NCI-H1930 (cell line): ENCODE results near the gene NRARP.

Experiments
- DNase-seq, 2 experiments: peaks; one replicate each; lab custom pipeline; 2025; lab: John Stamatoyannopoulos, UW

Gene NRARP

DNA sequence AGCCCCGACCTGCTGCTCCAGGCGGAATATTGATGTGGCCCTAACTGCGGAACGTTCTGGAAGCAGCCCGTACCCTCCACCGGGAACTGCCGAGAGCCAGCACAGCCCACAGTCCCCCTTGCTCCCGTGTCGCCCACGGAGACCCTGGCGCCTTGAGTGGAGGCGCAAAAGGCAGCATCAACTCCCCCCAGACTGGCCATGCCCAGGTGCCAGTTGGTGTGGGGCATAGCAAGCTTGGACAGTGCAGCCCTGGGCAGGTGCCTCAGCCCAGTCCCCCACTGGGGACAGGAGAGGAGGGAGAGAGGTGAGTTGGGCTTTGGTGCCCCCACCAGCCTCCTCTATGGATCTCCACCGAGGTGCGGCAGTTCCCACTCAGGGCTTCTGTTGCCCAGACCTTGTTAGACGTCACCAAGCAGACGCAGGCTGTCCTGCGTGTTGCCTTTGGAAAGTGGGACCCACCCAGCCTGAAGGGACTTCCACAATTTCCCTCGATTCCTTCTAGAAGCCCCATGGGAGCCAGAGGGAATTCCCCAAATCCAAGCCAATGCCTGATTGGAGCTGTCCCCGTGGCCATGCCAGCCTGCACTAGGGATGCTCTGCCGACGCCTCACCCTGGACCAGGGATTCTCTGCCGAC lies 19.8 kb upstream of the NRARP start:
- DNase-seq: no peak

DNA sequence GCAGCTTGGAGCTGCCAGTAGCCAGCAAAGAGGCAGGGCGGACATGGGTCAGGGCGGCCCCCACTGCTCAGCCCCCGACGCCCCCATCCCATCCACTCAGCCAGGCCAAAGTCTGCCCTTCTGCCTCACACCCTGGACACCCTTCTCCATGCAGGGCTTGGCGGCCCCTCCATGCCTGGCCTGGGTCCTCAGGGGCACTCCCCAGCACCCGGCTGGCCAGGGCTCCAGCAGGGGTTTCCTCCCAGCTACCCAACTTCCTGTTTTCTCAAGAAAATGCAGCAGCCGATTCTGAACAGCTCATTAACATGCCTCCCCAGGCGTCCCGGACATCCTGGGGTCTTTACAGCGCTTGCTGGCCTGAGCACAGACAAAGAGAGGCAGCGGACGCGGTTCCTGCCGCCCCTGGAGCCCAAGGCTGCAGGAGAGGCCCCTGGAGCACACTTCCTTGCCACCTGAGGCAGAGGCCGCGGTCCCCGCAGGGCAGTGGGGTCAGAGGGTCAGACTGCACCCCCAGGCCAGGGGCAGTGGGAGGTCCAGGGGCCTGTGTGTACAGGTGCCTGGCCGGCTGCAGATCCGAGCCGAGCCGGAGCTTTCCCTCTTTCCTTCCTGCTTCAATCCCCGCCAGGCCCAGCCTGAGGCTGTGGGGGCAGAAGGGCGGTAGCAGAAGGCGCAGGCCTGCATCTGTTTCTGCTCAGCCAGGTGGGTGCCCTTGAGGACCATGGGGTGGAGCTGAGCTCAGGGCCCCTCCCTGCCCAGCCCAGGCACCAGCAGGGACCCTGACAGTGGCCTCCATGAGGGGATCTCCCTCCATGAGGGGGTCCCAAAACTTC lies 18.7 kb upstream of the NRARP start:
- DNase-seq: no peak

DNA sequence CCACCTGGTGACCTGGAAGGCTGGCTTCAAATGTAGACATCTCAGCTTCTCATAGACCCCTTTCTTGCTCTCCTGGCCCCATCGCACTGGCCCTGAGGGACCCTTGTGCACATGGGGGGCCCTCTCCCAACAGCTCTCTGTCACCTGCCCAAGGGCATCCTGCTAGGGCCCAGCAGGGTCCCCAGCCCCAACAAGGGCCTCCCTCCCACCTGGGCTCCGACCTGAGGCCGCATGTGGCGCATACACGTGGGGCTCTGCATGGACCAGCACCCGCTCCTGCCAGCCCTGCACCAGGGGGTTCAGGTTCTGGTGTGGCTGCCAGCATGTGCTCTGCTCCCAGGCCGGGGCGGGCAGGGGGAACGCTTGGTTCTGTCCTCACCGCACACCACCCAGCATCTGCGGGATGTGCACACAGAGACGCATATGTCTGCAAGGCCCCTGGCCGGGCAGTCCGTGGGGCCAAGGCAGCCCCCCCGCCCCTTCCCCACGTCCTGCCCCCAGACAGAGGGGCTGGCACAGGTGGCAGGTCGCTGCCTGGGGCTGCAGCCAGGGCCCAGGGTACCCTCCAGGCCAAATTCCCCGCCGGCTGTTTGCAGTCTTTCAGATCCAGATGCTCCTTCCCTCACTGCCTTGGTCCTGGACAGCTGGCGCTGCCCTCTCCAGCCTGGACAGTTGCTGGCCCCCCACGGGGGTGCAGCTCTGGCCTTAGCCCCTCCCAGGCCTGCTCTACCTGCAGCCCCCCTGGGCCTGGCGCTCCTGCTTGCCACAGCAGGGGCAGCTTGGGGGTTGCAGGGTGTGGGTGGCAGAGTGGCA lies 17.9 kb upstream of the NRARP start:
- no peak for DNase-seq

DNA sequence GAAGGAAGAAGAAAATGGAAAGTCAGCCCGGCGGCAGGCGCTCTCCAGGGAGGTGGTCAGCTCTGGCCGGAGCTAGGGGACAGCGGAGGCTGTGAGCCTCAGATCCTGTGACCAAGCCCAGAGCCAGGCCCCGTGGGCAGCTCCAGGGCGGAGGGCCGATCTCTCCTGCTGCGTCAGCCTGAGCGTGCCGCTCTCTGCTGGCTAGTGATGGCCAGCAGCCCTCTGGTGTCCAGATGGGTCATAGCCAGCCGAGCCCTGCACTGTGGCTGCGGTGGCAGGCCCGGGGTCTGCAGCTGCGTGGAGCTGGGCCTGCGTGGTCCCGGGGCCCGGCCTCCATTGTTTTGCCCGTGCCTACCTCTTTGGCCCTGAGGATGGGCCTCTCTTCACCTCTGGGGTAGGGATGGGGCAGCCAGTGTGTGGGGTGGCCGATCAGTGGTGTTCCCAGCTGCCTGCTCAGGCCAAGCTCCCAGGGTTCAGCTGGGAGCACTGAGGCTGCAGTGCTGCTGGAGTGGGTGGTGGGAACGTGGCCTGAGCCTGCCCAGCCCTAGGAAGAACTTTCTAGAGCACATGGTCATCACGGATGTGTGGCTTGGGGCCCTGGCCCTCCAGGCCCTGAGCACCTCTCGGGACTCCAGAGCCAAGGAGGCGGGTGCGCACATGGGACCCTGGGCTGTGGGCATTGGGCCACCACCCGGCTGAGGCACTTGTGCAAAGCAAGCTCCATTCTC lies 17.1 kb upstream of the NRARP start:
- DNase-seq: no peak

DNA sequence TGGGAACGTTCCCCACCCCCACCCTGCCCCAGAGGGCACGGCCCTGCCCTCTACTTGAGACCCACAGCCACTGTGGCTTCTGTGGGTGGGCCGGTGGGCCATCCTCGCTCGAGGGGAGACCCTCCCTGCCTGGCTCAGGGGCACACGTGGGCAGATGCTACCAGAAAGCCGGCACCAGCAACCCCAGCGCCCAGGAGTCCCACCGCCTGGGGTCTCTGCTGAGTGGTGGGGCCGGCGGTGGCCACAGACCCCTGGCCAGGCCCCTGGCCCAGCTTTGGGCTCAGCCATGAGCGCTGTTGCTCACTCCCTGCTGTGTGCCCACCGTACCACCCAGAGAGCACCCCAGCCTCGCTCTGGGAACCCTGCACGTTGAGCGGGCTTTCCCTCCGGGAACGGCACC lies 16.5 kb upstream of the NRARP start:
- DNase-seq: no peak

DNA sequence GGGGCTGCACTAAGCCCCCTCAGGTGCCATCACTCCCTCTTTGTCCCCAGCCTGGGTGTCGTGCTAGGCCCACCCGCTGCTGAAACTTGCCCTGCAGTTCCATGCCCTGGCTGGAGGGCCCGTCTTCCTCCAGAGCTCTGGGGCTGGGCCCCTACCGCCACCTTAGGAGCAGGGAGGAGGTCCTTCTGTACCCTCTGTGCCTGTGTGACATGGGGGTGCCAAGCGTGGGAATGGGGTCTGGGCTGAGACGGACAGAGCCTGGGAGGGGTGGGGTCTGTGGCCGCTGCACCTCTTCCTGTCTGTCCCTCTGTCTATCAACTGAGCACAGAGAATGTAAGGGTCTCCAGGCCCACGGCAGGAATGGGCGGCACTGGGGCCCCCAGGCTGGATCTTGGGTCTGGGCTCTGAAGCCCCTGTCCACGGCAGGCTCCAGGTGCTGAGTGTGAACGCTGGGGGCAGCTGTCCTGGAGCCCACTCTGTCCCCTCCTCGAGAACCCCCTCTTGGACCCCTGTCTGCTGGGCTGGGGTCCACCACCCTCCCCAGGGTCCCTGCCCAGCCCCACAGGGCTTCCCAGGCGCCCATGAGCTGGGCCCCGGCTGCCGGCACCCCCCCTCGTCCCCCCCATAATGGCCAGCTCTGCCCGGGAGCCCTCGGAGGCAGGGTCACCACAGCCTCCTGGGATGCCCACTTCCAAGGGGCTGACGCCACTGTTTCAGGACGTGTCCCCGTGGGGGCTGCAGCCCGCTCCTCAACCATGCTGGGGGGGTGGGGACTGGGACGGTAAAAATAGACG lies 15.8 kb upstream of the NRARP start:
- no peak for DNase-seq

DNA sequence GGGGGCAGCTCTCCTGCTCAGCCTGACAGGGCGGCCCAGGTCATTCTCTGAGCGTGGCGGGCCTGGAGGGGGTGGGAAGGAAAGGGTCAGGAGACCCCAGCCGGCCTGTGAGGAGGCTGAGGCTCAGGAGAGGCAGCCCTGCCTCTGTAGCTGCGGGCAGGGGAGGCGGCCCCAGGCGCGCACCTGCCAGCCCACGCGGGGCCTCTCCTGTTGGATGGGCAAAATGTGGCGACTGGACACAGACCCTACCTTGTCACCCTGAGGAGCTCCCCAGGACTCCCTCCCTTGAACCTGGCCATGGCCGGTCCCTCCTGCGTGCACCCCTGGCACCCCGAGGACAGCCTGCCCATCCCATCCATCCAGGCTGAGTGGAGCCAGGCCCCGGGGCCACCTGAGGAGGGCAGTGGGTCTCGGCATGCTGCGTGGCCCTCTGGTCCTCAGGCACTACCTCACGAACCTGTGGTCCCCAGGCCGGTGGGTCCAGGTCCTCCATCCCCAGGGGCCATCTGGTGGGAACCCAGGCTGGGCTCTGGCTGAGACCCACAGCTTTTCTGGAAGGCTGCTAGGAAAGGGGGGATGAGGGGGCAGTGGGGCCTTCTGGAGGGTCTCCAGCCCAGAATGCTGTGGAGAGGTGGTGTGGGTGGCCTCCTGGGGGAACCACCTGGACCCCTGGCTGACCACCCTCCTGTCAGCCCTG lies 15.1 kb upstream of the NRARP start:
- no peak for DNase-seq

DNA sequence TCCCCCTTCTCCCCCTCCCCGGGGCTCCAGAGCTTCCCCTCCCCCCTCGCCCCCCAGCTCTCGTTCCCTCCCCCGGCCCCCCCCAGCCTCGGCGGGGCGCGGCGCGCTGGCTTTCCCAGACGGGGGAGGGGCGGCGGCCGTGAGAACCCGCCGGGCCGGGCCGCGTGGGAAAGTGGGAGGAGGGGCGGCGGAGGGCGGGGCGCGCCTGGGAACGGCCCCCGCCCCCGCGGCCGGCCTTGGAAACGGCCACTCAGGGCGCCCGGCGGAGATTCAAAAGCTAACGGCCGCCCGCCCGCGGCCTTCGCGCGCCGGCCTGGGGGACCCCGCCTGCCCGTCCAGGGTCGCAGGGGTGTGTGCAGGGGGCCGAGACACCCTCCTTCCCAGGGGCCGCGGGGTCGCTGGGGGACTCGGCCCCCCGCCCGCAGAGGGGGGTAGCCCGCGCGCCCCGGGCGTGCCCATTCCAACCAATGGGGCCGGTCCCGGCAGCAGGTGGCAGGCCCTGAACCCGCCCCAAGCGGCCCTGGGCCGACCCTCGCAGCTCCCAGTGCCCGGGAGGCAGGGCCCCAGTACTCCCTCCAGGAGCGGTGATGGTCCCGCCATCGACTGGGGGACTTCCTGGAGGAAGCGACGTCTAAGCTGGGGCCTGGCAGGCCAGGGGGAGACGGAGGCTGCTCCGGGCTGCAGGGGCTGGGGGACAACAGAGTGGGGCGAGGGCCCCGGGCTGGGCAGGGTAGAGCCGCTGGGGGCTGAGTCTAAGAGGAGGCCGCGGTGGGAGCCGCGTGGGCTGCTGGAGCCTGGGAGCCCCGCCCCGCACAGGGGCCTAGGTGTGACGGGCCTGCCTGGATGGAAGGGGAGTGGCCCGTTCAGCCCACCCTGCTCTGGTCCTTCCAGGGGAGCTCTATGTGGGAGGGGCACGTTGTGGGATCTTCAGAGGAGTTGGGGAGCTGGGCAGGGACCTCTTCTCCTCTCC lies 14.2 kb upstream of the NRARP start:
- DNase-seq: peak in 1 of 2 experiments; percentile 55

DNA sequence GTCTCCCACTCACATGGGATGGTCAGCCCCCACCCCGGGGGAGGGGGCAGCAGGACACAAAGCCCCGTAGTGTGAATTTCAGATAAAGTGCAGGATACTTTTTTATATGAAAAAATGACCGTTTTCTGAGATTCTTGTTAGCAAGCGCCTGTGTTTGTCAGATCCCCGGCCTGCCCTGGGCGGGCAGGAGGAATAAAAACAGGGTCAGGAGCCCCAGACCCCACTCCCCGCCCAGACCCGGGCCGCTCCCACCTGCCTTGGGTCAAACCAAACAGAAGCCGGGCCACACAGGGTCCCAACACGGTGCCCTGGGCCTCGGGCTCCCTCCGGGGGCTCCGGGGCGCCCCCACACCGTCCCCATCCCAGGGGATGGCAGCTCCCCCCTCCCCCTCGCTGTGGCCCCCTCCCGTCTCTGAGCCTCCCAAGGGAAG lies 13.5 kb upstream of the NRARP start:
- no peak for DNase-seq

DNA sequence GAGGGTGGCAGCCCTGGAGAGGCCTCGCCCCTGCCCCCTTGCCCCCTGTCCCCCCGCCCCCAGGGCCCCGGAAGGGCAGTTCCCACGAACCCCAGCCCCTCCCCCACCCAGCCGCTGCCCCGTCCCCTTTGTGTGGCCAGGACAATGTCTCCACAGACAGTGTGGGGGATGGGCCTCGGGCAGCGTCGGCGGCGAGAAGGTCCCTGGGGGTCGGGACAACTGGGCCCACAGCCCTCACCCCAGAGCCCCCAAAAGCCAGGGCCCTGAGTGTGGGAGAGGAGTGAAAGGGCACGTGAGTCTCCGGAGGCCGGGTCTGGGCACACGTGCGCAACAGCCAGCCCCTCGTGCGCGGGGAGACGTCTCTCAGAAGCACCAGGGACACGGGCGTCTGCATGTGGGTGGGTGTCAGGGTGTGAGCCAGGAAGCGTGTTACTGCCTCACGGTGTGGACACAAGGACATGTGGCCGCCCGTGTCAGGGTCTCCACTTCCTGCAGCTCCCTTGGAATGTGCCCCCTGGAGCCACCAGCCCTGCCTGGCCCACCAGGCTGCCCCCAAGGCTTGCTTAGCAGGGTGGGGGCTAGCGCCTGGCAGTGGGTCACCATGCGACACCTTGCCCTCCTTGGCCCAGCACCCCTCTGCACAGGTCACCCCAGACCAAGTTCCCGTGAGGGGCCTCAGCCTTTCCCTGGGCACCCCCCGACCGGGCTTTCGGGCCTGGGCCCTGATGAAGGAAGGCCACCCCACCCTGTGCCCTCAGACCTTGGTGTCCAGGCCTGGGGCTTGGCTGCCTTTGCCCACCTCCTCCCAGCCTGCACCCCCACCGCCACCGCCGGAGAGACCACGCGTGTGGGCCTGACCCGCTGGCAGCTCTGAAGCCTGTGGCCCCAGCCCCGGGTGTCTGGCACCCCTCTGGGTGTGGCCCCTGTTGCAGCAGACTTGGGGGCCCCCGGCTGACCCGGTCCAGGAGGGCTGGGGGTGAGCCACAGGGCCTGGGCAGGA lies 12.8 kb upstream of the NRARP start:
- DNase-seq: no peak

DNA sequence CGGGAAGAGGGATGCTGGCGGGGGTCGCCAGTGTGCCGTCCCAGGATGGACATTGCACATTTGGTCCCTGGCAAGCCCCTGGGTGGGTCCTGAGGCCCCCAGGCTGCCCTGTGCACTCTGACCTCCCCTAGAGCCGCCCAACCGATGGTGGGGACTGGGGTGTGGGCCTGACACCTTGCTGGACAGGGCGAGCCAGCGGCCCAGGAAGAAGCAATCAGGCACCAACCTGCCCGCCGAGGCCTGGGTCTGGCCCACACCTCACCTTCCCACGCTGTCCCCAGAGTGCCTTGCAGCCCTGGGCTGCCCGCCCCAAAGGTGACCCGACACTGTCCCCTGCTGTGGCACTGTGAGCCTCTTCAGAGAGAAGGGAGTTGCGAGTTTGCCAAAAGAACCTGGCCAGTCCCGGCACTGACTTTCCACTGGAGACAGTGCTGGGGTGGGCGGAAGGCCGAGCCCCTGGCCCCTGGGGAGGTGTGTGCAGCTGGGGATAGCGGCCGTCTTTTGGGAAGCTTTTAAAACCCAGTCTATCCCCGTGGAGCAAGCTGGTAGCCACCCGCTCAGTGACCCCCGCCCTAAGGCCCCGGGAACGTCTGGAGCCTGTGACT lies 12.0 kb upstream of the NRARP start:
- no peak for DNase-seq

DNA sequence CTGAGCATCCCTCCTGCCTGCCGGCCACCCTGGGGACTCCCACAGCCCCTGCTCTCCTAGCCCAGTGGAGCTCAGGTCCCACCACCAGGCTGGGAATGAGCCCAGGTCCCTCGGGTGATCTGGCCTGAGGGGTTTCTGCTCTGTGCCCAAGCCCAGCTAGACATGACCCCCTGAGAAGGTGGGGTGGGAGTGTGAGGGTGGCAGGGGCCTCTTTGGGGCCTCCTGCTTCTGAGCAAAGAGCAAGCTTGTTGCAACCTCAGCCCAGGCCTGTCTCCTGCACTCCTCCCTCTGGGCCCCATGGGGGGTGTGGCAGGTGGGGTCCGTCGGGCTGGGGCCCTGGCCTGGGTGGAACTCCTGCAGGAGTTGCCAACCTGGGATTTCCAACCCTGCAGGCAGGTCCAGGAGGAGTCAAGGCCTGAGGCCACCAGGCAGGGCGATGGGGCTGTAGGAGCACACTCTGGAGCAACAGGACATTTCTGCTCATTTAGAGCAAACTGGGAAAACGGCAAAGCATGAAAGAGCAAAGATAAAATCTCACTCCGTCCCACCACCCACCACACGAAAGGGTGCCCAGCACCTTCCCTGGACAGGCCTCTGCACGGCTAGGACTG lies 11.4 kb upstream of the NRARP start:
- no peak for DNase-seq

DNA sequence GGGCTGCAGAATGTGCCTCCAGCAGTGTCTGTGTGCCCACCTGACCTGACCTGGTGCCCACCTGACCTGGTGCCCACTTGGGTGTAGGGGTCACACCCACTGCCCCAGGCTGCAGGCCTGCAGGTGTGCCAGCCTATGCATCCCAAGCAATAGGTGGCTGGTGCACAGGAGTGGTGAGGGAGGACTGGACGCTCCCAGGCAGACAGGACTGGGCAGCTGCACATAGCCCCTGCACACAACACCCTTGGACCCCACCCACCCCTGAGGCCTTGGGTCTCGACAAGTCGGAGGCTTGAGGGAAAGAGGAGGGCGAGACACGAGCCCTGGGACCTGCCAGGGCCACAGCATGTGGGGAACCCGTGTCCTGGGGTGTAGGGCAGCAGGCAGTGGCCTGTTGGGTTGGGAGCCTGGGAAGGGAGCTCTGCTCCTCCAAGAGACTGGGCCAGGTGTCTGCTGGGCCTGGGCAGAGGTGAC lies 10.8 kb upstream of the NRARP start:
- no peak for DNase-seq

DNA sequence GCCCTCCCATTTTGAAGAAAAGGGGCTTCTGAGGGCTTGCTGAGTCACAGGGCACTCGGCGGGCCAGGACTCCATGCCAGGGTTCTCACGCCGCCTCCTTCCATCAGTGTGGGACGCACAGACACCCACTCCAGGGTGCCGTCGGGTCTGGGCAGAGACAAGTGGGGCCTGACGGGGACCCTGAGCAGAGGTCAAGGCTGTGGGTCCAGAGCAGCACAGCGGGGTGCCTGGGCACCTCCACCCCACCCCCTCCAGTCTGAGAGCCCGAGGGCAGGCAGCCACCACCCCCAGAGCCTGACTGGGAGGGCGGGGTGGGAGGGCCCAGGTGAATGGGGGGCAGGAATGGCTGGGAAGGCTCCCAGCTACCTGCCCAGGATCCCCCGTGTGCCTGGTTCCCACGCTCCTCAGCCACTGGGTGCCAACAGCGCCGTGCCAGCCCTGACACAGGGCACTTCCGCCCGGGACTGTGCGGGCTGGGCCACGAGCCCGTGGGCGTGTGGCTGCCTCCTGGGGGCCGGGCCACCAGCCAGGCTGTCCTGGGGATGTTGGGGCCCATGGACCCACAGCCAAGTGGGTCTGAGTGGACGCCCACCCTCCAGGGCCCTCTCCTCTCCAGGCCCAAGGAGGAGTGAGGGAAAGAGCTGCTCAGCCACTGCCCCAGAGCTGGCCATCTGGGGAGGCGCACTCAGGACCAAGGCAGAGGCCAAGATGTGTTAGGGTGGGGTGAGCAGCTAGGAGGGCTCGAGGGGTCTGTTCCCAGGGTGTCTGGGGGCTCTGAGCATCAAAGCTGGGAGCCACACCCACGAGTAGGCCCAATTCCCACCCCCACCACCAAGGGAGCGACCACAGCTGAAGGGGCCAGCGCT lies 10.1 kb upstream of the NRARP start:
- DNase-seq: no peak

DNA sequence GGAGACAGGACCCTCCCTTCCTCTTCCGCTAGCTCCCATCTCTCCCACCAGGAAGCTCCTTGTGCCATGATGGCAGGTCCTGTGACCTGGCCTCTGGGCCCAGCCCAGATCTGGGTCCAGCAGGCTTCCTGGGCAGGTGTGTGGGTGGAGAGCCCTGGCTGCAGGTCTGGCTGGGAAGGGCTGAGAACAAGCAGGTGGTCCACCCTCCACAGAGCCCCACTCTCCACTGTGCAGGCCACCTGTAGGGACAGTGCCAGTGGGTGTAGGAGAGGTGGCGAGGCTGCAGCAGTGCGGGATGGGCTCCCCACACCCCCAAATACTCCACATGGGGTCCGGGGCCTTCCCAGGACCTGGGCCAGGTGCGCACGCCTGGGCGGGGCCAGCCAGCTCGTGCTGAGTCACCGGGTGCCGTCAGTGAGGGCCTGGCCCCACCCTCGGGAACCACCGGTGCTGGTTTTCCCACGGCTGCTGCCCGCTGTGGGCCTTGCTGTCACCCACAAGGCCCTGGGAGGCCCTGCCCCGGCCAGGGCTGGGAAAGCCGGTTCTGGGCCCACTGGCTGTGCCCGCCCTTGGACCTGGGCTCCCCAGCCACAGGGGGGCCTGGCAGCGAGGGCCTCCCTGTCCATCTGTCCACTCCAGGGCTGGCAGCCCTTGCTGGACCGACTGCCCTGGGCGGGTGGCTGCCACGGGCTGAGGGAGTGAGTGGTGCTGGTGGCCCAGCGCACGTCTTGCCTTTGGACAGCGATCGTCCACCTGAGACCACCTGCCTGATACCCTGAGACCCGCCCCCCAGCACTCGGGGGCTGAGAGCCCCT lies 9.3 kb upstream of the NRARP start:
- no peak for DNase-seq
